Embryonic facial prominence (tissue), 1 donor: ENCODE data around the gene CELSR1.

ENCODE experiments used
- DNase-seq: peaks from one replicate; pipeline ENCODE4 v3.0.0-alpha.2; 2016; ENCODE audit errors: extremely low spot score

Gene CELSR1

DNA sequence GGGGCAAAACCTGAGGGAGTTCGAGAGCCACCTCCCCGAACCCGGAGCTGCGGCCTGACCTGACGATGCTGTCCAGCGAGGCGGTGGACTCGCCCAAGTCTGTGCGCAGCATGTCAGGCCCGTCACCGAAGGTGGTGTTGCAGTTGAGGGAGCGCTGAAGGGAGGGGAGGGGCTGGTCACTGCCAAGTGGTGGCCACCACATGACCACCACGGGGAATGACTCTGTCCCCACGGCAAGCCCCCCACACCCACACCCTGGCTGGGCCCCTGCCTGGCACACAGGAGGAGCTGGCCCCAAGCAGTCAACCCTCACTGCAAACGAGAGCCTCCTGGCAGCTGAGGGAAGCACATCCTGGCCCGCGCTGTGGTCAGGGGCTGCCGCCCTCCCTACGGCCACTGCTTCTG is 171.1 kb downstream of the CELSR1 start:
- no peak for DNase-seq

DNA sequence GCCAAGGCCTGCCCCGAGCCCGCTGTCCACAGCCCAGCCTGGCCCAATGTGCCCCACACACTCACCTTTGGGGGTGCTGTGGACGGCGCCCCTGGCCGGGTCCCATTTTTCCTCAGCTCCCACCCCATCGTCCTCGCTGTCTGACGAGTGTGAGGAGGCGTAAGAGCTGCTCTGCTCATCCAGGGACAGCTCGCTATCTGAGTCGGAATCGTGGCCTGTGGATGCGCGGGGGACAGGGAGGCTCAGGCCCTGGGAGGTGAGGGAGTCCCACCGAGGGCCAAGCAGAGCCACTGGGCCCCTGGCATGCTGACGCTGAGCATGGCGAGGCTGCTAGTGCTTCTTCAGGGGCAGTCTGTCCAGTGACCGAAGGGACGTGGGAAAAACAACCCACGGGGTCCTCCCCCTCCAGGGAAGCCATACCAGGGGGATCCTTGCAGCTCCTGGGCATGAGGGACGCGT is 172.2 kb downstream of the CELSR1 start:
- no peak for DNase-seq

DNA sequence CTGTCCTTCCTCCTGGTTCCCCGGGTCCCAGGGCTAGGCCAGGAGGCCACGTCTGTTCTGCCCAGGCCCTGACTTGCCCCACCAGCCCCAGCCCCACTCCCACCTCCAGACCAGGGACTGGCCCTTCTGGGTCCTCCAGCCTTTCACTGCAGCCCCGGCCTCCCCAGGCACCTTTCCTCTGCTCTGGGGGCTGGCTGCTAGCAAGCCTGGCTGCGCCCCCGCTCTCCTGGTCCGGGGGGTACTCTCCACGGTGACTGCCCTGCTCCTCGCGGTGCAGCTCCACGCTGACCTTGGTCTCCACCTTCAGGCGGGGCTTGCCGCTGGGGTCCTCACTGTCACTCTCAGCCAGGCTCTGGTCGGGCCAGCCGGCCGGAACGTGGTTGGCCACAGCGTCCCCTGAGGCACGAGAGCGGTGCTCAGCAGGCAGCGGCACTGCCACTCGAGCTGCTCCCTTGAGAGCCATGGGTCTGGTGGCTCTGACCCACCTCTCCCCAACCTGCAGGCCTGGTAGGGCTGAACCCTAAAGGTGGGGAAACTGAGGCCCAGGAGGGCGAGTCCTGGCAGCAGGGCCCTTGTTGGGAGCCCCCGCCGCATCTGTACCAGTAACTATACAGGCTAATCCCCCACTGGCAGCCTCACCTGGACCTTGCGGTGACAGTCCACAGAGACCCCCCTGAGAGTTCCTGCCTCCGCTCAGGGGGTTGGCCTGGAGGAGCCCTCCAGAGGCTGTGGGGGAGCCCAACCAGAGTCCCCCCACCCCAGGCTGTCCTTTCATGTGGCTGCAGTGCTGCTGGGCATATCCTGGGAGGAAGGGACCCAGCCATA is 172.9 kb downstream of the CELSR1 start:
- DNase-seq: no peak

DNA sequence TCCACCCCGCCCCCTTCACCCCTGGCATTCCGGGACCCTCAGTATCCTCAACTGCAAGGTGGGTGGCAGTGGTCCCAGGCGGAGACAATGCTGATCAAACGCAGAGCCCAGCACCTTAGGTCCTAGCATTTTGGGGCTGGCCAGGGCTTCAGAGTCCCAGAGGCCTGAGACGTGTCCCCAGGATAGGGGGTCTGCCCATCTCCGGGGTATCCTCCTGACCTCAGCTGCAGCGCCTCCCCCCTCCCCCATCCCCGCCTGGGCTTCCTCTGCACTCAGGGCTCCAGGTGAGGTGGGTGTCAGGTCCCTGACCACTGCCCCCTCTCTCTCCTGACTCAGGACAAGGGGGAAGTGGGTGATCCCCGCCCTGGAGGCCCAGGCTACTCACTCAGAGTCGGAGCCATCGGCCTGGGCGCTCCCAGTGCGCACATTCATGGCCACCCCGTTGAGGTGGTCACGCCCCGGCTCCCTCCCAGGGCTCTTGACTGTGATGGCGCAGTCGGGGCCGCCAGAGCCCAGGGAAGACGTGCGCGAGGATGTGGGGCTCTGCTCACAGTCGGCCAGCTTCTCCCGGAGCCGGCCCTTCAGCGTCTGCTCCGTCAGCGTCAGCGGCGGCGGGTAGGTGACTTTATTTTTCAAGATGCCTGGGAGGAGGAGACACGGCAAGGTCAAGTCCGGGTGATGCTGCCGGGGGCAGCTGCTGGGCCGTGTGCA is 173.7 kb downstream of the CELSR1 start:
- no peak for DNase-seq

DNA sequence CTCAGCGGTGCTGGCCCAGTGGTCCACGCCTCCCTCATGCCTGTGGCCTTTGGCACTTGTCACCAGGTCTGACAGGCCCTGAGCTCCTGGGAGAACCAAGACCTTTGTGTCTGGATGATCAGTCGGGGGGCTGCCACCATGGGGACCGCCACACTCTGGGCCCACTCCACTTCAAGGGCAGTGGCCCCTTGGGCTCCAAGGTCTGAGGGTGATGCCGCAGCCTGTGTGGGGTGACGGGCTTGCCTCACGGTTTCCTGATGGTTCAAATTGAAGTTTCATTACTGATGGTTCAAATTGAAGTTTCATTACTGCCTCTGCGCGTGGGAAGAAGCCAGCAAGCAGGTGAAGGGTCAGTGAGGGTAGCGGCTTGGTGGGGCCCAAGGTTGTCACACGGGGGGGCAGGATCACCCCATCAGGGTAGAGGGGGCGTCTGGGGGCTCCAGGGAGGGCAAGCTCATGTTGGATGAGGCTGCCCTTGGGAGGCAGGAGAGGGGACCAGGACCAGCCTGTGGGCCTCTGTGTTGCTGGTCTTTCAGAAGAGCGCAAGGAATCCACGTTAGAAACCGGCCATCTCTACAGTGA is 174.4 kb downstream of the CELSR1 start:
- DNase-seq: no peak

DNA sequence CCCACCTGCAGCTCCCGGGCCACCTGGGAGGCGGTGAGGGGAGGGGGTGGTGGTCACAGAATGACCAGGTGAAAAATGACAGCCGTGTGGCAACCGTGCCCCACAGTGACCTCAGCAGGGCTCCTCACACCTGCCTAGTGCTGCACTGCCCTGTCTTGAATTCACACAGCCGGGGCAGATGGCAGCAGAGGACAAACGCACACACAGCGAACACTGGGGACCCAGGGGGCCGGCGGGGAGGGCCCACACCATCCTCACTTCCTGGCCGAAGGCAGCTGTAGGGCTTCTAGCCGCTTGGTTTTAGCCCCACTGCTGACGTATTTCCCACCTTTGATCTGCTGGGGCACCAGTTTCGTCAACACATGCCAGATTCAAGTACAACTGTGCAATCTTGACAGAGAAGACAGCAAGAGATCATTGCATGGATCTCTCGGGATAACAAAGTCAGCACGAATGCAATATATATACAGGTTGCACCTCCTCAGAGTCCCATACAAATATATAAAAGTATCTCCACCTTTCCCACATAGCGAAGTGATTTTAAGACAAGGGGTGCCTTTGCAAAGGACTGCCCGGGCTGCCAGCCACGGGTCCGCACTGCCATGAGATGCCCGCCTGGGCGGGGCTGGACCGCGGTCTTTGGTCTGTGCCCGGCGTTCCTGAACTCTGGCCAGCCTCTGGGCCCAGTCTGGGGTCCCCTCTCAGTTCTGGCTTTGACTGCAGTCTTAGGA is 175.1 kb downstream of the CELSR1 start:
- no peak for DNase-seq

DNA sequence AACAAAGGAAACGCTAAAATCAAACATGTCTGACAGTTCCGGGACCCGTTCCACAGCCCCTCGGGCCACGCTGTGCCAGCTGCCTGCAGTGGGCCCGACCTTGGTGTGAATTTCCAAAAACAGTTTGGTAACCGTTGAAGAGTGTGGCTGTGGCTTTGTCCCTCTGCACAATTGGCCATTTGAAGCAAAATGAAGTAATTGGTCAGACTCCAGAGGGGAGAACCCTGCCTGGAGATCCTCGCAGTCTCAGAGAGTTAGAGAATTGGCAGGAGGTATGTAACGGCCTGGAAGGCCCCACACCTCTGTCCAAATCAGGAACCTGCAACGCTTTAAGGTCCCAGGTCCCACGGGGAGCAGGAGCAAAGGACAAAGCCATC is 175.6 kb downstream of the CELSR1 start:
- DNase-seq: no peak

DNA sequence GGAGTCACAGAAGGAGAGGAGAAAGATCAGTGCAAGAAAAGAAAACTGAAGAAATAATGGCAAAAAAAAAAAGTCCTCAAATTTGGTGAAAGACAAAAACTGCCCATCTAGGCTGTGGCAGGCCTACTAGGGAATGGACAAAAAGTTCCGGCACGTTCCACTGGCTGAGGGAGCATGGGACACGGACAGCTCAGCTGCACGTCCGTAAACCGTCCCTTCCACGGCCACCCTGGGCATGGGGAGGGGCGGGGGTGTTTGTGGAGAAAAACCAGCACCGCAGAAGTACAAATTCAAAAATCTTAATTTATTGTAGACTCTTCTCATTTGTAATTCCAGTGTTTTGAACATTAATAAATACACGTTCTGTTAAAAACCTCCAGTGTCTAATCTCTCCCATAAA is 176.5 kb downstream of the CELSR1 start:
- no peak for DNase-seq

DNA sequence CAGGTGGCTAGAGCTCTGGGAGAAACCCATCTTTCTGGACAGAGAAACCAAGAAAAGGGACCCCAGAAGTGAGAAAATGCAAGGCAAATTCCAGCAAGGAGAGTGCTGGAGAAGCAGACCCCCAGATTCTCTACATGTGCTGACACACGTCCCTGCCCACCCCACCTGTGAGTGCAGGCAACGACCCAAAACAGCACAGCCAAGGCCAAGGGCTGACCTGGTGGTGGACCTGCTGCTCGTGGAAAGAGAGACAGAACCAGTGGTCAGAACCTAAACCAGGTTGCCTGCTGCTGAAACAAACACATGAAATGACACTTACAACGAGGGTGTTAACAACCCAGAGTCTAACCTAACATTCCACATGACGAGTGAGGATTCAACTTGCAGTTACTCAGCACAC is 177.3 kb downstream of the CELSR1 start:
- DNase-seq: no peak

DNA sequence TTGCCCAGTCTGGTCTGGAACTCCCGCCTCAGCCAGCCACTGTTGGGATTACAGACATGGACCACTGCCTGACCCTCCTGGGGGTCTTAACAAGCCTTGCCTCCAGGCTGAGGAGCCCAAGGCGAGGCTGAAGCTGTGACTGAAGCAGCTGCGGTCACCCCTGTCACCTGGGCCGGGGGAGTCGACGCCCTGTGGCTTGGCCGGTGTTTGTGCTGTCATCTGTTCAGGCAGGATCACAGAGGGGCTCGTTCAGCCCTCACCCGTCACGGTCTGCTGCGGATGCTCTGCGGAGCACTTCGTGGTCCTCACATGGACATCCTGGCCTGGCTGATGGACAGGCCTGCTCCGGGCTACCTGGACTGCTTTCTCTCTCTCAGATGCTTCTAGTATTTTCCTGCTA is 178.1 kb downstream of the CELSR1 start:
- DNase-seq: no peak

DNA sequence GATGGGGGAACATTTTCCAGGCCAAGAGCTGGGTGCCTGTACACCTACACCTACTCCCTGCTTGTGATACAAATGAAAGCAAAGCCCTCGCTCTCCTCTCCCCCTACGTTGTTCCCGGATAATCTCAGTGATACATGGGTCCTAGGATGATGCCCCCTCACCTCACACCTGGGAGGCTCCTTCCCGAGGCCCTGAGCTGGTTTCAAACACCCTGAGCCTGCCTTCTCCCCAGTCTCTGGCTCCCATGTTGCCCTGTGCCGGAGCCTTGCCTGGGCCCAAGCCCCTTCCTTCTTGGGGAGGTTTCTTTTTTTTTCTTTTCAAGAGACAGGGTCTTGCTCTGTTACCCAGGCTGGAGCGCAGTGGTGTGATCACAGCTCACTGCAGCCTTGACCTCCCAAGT is 178.7 kb downstream of the CELSR1 start:
- DNase-seq: no peak

DNA sequence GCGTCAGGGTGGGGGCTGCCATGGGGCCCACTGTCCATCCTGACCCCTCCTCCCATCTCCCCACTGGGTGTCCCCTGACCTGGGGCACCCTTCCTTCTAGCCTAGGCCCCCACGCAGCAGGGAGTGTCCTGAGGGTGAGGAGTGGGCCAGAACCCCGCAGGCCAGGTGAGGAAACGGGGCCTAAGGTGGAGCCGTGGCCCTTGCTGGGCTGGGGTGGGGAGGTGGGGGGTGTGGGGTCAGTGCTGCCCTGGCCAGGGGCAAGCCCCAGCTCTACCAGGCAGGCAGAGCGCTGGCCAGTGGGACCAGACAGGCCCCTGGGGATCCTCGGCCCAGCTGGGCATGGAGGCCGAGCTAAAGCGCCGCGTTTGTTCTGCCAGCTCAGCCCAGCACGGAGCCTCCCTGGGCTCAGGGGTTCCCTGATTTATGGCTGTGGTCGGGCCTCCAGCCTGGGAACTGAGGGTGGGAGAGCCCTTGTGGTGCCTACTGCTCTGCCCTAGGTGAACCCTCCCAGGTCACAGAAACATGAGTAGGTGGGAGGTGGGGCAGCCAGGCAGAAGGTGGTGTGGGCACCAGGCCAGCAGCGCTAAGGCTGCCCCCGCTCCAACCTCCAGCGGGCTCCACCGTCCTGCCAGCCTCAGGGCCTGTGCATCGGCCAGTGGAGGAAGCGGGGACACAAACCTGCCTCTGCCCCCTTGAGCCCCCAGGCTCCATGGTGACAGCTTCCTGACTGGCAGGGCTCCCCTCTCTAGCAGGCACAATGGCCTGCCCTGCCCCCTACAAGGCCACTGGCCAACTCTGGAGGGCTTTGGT is 179.5 kb downstream of the CELSR1 start:
- DNase-seq: no peak

DNA sequence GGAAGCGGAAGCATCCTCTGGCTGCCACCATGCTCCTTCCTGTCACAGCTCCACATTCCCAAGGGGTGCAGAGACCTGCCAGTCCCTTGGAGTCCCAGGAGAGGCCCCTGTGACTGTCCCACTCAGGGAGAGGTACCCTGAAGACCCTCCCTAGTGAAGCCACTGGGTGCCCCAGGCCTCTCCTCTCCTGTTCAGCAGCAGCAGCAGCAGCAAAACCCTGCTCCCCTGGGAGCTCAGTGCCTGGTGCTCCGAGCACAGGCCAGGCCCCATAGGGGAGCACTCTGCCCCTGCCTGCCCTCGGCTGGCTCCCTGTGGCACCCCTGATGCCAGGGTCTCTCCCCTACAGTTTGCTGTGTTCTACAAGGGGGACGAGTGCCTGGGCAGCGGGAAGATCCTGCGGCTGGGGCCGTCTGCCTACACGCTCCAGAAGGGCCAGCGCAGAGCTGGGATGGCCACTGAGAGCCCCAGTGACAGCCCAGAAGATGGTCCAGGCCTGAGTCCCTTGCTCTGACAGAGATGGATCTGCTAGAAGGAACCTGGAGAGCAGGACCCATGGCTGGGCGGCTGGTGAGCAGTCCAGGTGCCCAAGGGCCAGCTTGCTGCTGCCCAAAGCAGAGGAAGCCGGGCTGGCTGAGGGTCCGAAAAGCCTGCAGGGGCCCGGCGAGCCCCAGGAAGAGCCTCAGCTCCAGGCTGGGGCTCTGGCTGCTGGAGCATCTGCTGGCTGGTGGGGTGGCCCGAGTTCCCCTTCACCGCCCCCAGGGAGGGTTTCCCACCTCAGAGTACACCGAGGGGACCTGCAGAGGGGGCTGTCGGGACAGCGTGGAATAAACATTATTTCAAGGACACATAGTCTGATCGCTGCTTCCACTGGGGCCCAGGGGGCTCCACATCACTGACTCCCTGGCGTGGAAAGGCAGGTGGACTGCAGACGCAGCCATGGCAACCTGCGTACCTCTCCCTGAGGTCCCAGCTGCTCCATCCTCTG is 180.6 kb downstream of the CELSR1 start:
- DNase-seq: no peak

DNA sequence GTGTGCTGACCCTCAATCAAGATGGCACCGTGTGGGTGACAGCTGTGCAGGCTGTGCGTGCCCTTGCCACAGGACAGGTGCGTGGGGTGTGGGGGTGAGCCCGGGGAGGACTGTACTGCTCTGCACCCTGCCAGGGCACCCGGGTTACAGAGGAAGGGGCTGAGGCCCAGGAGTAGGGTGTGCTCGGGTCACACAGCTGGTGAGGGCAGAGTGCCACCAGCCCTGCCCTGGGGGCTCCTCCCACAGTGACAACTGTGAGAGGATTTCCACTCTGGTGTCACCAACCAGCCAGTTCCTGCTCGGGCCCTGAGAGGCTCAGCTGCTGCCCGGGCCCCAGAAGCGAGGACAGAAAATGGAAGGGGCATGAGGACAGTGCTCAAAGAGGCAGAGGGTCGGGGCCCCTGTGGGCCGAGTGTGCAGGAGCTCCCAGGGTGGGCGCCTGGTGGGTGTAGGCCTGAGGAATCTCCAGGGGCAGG is 181.4 kb downstream of the CELSR1 start:
- no peak for DNase-seq

DNA sequence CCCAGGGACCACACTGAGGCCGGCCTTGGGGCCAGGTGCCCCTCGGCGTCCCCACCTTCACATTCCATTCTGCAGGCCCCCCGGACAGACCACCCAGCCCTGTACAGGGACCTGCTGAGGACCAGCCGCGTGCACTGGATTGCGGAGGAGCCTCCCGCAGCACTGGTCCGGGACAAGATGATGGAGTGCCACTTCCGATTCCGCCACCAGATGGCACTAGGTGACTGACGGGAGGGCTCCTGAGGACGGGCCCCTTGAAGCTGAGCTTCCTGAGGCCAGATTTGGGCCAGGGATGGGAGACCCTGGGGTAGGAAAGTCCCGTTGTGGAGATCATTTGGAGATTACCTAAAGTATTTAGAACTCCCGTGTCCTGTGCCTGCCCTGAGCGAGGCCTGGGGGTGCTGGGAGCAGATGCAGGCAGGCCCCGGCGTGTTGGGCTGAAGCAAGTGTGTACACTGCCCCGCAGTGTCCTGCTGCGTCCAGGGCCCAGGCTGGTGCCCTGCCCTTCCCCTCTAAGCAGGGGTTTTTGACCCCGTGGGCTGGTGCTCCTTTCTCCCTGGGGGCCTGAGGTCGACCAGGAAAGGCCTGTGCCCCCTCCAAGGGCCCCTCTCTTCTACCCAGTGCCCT is 181.9 kb downstream of the CELSR1 start:
- peak; percentile 18 for DNase-seq

DNA sequence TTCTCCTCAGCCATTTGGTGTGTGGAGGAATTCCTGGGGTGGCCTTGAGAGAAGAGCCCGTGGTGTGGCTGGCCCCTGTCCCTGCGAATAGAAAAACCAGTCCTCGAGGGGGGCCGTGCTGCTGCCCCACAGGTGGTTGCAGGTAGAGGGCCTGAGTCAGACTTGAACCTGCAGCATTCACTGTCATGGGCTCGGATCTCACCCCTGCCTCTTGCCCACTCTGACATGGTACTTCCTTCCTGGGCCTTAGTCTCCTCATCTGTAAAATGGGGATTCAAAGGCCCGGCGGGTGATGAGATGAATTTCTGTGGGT is 182.5 kb downstream of the CELSR1 start:
- no peak for DNase-seq

DNA sequence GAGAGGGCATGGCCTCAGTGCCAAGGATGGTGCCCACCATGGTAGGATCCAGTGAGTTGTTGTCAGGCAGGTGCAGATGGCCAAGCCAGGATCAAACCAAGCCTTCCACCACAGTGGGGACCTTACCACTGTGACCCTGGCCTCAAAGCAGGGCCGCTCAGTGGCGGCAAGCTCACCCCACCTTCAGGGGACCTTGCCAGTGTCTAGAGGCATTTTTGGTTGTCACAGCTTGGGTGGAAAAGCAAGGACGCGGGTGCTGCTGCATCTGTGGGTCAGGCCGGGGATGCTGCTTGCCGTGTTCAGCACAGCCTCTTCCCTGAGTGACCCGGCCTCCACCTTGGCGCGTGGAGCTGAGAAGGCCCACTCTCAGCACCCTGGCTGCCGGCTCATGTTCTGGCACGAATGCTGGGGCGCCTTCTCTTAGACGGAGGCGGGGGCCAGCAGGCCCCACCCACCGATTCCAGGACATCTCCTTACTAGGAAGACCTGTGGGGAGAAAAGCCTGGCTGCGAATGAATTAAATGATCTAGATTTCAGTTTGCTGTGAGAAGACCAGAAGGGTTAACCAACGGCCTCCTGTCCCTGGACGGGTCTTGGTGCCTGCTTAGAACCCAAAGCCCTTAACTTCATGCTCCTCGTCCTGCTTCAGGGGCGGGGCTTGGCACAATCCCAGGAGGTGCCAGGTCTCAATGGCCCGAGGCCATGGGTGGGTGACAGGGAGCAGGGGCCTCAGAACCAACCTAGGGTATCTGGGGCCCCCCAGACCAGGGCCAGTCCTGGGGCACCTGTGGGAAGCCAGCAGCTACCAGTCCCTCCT is 183.0 kb downstream of the CELSR1 start:
- DNase-seq: no peak

DNA sequence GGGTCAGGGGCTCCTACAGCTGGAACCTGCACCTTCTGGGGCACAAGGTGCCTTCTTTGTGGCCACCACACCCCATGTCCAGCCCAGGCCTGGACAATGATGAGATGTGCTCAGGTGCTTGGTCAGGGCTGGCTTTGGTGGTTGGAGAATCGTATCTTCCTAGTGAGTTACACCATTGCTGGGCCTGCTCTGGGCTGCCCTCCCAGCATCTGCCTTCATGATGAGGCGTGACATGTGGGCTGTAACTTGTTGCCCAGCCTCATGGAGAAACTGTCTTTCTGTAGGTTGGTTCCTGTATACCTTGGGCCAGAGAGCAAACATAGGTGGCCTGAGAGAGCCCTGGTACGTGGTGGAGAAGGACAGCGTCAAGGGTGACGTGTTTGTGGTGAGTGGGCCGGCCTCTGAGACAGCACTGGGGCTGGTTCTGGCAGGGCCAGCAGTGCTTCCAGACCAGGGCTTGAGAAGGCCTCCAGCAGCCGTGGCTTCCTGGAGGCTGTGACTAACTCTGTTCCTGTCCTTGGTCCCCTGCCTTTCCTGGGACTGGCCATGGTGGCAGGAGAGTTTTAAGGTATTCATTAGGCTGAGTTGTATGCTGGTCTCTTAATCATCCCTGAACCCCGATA is 183.8 kb downstream of the CELSR1 start:
- DNase-seq: no peak
